Activated T-cell treated with anti-CD3 and anti-CD28 coated beads, Interleukin-2, amount 50 U/mL, for 1 hour (primary cell): ENCODE measurements around the gene CFAP91.

Source experiments
- DNase-seq: peaks from one replicate; pipeline ENCODE4 v3.0.0-alpha.2; 2020

Gene CFAP91

DNA sequence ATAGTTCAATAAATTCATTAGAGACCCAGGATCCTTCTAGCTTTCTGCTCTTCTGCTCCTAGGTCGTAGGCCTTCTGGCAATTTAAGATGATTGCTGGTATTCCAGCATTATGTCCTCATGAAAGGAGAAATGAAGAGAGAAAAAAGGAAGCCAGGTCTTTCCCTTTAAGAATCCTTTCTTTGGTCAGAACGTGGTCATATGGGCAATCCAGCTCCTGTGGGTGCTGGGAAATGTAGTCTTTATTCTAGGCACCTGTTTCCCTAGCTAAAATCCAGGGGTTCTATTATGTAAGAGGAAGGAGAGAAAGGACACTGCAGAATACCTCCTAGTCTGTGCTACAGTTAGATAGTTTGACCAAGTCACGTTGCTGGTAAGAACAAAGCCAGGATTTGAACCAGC lies 43.6 kb downstream of the CFAP91 start:
- no peak for DNase-seq

DNA sequence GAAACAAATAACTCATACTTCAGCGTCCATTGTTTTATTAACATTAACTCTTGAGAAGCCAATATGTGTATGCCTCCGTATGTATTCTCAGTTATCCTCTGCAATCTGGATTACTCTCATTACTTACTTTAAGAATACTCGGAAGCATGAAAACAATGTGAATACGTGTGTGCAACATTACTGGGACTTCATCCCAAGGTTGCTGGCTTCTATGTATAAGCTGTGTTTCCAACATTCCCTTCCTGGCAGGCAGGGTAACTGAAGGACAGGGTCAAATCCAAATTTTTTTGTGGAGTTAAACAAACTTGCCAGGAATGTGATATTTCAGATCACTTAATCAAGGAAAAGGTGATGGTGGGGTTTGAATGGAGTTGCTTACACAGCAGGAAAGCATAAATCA lies 44.5 kb downstream of the CFAP91 start:
- no peak for DNase-seq

DNA sequence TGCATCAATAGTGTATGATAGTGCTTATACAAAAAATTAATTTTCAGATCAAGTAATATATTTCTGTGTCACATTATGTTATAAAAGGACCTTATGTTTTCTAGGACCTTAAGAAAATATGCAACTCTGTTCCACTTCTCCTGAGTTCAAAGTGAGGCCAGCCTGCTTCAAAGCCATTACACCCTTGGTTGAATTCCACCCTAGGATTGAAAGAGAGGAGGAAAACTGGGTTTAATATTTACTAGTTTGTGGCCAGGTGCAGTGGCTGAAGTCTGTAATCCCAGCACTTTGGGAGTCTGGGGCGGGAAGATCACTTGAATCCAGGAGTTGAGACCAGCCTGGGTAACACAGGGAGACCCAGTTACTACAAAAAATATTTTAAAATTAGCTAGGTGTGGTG lies 46.2 kb downstream of the CFAP91 start:
- no peak for DNase-seq

DNA sequence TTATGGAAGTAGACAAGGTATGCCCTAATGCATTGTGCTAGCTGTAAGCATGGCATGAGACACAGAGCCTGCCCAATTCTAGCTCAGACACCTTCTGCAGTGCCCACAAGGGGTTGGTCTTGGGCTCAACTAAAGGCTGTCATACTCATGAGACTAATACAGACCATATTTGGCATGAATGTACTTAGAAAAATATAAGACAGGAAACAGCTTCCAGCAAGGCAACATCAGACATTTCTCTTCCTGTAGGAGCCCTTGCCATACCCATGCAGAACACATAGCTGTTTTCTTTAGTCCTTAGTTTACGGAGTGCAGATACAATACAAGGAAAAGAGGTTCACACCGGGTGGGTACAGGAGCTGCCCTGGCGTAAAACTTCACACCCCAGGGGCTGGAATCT lies 48.6 kb downstream of the CFAP91 start:
- no peak for DNase-seq
